Transverse colon (tissue), 4 donors: ENCODE measurements around the gene RALGDS. TPM values are rescaled to one million over a fixed set of nuclear protein-coding genes. Genes with fewer than 3 reads are reported as not detected.
A peak's percentile ranks its signal among the peaks of the same experiment; 100 is the strongest.

Source experiments
- DNase-seq: peaks from one replicate; pipeline ENCODE4 v3.0.0-alpha.2; 2019
- H3K27ac ChIP-seq, 4 donors: fragments of 200-600 bp; sonication (generic); 2 replicates each; pipeline ENCODE4 v1.5.1; 2016 to 2018; ENCODE audit warnings: inconsistent platforms in 4 of 4
- H3K27me3 ChIP-seq: fragments of 200-600 bp; sonication (generic); 2 replicates; pipeline ENCODE4 v1.5.1; 2017; ENCODE audit warnings: inconsistent platforms
- H3K36me3 ChIP-seq, 4 donors: fragments of 200-600 bp; sonication (generic); 2 replicates each; pipeline ENCODE4 v1.5.1; 2017 to 2019; ENCODE audit warnings: inconsistent platforms in 4 of 4
- H3K4me1 ChIP-seq, 4 donors: fragments of 200-600 bp; sonication (generic); 2 replicates each; pipeline ENCODE4 v1.5.1; 2017 to 2020; ENCODE audit warnings: inconsistent platforms in 4 of 4
- H3K4me3 ChIP-seq, 4 donors: fragments of 200-600 bp; sonication (generic); 1 replicate in 1 of 4; 2 replicates in 3 of 4; pipeline versions ENCODE4 v1.5.1 to v1.6.1; 2017 to 2019; ENCODE audit warnings: inconsistent platforms in 4 of 4
- H3K9me3 ChIP-seq, 2 donors: fragments of 200-600 bp; sonication (generic); 2 replicates each; pipeline ENCODE4 v1.5.1; 2017 to 2019; ENCODE audit warnings: inconsistent platforms in 2 of 2
- EP300 ChIP-seq: sonication (generic); formaldehyde crosslinking; IDR thresholded peaks from one replicate; pipeline ENCODE4 v1.6.1; 2017; ENCODE audit warnings: antibody characterized with exemption, low read depth
- POLR2A ChIP-seq: fragments of 450-650 bp; IDR thresholded peaks from one replicate; pipeline ENCODE4 v1.6.1; 2016; ENCODE audit warnings: antibody characterized with exemption, mild to moderate bottlenecking, moderate library complexity
- POLR2AphosphoS5 ChIP-seq, 3 donors: sonication (generic); formaldehyde crosslinking; IDR thresholded peaks; one replicate each; pipeline ENCODE4 v1.6.1; 2016; ENCODE audit warnings: antibody characterized with exemption in 3 of 3
- WGBS, 2 donors: methylation state at CpG; one replicate each; pipeline ENCODE4 v1.1.5; 2018; ENCODE audit warnings: low coverage in 1 of 2; 5-methylcytosine and 5-hydroxymethylcytosine counted together
- in situ Hi-C, 4 donors: fragments of 200-750 bp; cut with MboI; loops; one replicate each; pipeline versions ENCODE4 v1.15.0 to v1.15.1; 2017; ENCODE audit warnings: low sequenced_read_pairs in 3 of 4, low pct_ligation_motif_present in 1 of 4, low pct_unique_long_range_greater_than_20kb in 1 of 4
- intact Hi-C: fragments of 100-400 bp; cut with DNase I; formaldehyde crosslinking; loops from one replicate; pipeline ENCODE4 v1.15.1; 2023; ENCODE audit warnings: low total_unique reads
- total RNA-seq, 4 donors: library from RNA; depleted of rRNA; stranded (reverse); fragments of >200 nt; gene quantifications; one replicate each; pipeline ENCODE4 v1.1.0, GENCODE V29; 2016
- TF ChIP-seq, protein P1 (sequence below), 5 experiments: fragments of 200-600 bp in 3 of 5; fragments of 450-650 bp in 2 of 5; sonication (generic) in 3 of 5; IDR thresholded peaks; 1 replicate in 2 of 5; 2 replicates in 3 of 5; pipeline ENCODE4 v1.5.1; 2016 to 2017; ENCODE audit warnings: antibody characterized with exemption in 5 of 5, inconsistent platforms in 3 of 5, mild to moderate bottlenecking in 2 of 5, moderate library complexity in 1 of 5

RALGDS gene
- total RNA-seq, 4 donors from 2014 or later: 50.5 to 233 (median 58.2) TPM

DNA sequence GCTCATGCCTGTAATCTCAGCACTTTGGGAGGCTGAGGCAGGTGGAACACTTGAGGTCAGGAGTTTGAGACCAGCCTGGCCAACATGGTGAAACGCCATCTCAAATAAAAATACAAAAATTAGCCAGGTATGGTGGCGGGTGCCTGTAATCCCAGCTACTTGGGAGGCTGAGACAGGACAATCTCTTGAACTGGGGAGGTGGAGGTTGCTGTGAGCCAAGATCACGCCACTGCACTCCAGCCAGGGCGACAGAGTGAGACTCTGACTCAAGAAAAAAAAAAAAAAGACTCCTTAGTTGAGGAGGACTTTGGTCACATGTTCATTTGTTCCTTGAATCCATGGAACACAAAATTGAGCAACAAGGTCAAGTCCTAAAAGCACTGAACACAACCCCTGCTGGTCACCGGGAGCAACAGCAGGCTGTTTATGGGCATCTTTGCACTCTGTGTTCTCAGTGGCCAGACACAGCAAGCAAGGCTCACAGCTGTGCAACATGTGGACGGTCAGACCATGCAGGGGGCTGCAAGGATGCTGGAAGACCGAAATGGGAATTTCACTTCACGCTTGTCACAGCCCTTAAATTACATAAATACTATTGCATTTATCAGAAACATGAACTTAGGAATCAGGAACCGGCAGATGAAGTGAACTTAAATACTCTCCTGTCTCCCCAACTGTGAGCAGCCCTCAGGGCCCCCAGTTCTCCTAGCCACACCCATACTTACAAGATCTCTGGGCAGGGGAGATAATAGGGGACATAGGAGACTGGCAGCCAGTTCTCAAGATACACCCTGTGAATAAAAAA is 39.9 kb upstream of the RALGDS start:
- H3K36me3 ChIP-seq: no peaks in the 10 kb centered on the region
- H3K4me1 ChIP-seq: peaks cover 0 to 30% (median 13%) of the 10 kb centered on the region in 4 donors
- peaks cover 9% of the 10 kb centered on the region for H3K27me3 ChIP-seq
- WGBS, 2 donors: 52 to 68% methylated on average over 4 to 9 of the region's 9 CpGs
- no peaks in the 10 kb centered on the region for H3K9me3 ChIP-seq
- peak; percentile 76 for DNase-seq
- no peak overlapping the region for H3K4me3 ChIP-seq
- TF ChIP-seq POLR2AphosphoS5 (IDR thresholded peaks at IDR 0.05) (peak in 2 of 3 donors; percentile 34 to 42), POLR2A (no peak)
- TF ChIP-seq, protein P1, sequence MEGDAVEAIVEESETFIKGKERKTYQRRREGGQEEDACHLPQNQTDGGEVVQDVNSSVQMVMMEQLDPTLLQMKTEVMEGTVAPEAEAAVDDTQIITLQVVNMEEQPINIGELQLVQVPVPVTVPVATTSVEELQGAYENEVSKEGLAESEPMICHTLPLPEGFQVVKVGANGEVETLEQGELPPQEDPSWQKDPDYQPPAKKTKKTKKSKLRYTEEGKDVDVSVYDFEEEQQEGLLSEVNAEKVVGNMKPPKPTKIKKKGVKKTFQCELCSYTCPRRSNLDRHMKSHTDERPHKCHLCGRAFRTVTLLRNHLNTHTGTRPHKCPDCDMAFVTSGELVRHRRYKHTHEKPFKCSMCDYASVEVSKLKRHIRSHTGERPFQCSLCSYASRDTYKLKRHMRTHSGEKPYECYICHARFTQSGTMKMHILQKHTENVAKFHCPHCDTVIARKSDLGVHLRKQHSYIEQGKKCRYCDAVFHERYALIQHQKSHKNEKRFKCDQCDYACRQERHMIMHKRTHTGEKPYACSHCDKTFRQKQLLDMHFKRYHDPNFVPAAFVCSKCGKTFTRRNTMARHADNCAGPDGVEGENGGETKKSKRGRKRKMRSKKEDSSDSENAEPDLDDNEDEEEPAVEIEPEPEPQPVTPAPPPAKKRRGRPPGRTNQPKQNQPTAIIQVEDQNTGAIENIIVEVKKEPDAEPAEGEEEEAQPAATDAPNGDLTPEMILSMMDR (IDR thresholded peaks at IDR 0.05): peak; percentile 68 to 88 (median 82)
- in situ Hi-C loops (no loop called here), intact Hi-C loops (no loop called here)
- H3K27ac ChIP-seq: peak overlapping the region; percentile 33 to 57 (median 56)

DNA sequence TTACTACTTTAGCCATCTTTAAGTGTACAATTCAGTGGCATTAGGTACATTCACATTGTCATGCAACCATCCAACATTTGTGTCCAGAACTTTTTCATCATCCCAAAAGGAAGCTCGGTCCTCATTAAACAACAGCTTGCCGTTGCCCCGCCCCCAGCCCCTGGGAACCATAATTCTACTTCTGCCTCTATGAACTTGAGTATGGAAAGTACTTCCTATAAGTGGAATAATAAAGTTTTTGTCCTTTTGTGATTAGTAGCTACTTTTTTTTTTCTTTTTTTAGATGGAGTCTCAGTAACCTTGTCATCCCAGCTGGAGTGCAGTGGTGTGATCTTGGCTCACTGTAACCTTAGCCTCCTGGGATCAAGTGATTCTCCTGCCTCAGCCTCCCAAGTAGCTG is 37.7 kb upstream of the RALGDS start:
- 77 to 90% methylated on average over 2 to 3 of the region's 3 CpGs for WGBS, 2 donors
- in situ Hi-C loops (no loop called here), intact Hi-C loops (no loop called here)
- Histone ChIP-seq H3K9me3 (no peaks in the 10 kb centered on the region), H3K27ac (no peak overlapping the region), H3K36me3 (no peaks in the 10 kb centered on the region), H3K4me3 (no peak overlapping the region), H3K4me1 (peaks cover 0 to 20% (median 8%) of the 10 kb centered on the region in 4 donors), H3K27me3 (peaks cover 9% of the 10 kb centered on the region)
- TF ChIP-seq EP300 (no peak), POLR2AphosphoS5 (IDR thresholded peaks at IDR 0.05) (no peak)
- DNase-seq: no peak

DNA sequence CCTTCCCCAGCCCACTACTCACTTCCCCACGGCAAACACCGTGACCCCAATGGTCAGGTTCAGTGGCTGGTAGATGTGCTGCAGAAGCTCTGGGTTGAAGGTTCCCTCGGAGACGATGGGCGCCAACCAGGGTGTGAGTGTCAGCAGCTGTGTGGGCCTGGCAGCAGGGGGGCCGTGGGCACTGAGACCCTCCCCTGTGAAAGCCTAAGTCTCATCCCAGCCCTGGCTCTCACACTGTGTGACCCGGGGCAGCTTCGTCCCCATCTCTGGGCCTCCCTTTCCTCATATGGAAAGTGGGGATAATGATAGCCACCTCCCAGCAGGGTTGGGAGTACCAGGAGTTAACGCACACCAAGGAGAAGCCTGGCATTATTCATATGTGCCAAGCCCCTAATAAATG is 34.1 kb upstream of the RALGDS start:
- in situ Hi-C loops (no loop called here), intact Hi-C loops (no loop called here)
- DNase-seq: no peak
- Histone ChIP-seq H3K4me3 (no peak overlapping the region), H3K36me3 (no peaks in the 10 kb centered on the region), H3K27ac (no peak overlapping the region), H3K9me3 (no peaks in the 10 kb centered on the region), H3K27me3 (no peaks in the 10 kb centered on the region), H3K4me1 (no peaks in the 10 kb centered on the region)
- 83 to 87% methylated on average over 2 to 9 of the region's 9 CpGs for WGBS, 2 donors
- TF ChIP-seq POLR2AphosphoS5 (IDR thresholded peaks at IDR 0.05): no peak
- TF ChIP-seq, protein P1 (IDR thresholded peaks at IDR 0.05): no peak
- no peak for TF ChIP-seq POLR2A
- no peak for TF ChIP-seq EP300

DNA sequence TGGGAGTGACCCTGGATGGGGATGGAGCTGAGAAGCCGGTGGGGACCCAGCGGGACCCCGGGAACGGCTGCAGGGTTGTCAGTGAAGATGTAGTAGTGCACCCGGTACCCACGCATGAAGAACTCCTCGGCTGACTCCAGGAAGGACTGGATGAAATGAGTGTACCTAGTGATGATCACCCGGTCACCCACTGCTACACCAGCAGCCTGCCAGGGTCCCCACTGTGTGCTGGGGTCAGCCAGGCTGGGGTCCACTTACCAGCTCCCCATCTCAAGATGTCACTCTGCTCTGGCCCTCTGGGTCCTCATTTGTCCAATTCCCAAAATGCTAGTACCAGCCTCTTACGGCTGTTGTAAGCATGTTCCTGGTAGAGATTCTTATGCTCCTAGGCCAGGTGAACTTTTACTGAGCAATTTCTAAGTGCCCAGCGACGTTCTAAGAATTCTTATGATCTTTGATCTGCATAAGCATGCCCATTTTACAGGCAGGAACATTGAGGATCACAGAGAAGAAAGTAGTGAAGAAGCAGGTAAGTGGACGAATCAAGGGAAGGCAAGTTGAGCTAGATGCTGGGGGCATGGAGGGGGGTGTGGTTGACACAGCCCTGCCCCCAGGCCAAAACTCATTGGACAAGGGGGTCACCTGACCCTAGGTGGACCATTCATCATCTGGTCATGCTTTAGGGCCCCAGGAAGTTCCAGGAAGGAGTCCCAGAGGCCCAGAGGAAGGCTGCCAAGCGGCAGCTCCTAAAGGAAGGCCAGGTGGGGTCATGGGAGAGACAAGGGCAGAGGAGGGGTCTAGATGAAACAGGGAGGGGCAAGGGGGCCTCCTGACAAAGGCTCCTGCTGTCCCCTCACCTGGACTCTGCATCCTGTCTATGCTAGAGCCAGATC is 33.3 kb upstream of the RALGDS start:
- TF ChIP-seq POLR2AphosphoS5 (IDR thresholded peaks at IDR 0.05) (no peak), EP300 (no peak), POLR2A (no peak)
- TF ChIP-seq, protein P1 (IDR thresholded peaks at IDR 0.05): no peak
- Histone ChIP-seq H3K4me1 (peaks cover 0 to 6% (median 3%) of the 10 kb centered on the region in 4 donors), H3K36me3 (no peaks in the 10 kb centered on the region), H3K4me3 (no peak overlapping the region), H3K9me3 (no peaks in the 10 kb centered on the region), H3K27me3 (no peaks in the 10 kb centered on the region), H3K27ac (no peak overlapping the region)
- 50 to 93% methylated on average over 2 to 13 of the region's 13 CpGs for WGBS, 2 donors
- in situ Hi-C loops: no loop called here
- intact Hi-C loops: no loop called here
- no peak for DNase-seq
